HG02571 (cell line): ENCODE results near the gene PHF2.

Experiments used
- ATAC-seq: cut with Tn5 transposase; IDR thresholded peaks from one replicate; pipeline ENCODE4 v1.9.1; 2021; ENCODE audit warnings: mild to moderate bottlenecking, moderate library complexity; ENCODE audit not compliant: unreplicated experiment

PHF2 gene

DNA sequence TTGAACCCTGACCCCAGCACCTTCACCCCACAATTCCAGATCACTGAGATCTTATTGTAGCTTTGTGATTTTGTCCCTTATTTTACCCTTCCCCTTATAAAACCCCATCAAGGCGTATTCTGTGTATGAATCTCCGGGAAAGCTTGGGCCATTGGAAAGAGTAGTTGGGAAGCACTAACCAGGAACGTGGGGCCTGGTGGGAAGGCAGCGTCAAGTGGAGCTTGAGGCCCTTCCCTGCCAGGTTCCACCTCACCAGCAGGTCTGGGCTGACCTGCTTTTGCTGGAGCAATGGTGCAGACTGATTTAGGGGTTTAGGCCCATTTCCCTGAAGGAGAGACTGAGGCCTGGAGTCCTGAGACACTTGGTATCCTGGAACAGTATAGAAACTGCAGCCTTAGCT is 9.3 kb downstream of the PHF2 start:
- ATAC-seq: no peak

DNA sequence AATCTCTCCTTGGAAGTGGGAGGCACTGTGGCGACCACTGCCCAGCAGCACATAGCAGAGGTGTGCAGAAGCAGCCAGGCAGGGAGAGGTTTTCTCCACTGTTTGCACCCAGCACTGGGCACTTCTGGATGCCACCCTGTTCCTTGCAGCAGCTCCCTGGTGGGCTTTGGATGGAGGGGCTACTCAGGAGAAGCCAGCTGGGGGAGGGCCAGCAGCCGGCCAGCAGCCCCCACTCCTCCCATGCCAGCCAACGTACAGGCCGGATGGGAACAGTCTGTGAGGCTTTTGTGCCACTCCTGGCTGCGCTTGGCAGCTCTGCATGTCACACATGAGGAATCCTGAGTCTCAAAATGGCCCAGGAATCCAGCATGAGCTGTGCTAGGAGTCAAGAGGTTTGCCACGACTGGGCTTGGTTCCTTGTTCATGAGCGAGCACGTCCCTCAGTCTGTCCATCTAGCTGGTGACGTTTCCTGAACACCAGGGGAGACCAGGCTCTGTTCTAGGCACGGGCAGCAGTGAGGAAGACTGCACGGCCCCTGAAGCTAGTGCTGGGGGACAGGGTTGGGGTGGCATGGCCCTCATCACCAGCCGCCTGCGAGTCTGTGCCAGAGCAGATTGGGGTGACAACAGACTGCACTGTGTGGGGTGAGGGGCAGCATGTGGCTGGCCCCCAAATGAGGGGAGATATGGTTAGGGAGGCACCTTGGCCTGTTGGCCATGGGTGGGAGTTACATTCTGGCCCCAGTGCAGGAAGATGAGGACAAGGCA is 10.1 kb downstream of the PHF2 start:
- ATAC-seq: no peak

DNA sequence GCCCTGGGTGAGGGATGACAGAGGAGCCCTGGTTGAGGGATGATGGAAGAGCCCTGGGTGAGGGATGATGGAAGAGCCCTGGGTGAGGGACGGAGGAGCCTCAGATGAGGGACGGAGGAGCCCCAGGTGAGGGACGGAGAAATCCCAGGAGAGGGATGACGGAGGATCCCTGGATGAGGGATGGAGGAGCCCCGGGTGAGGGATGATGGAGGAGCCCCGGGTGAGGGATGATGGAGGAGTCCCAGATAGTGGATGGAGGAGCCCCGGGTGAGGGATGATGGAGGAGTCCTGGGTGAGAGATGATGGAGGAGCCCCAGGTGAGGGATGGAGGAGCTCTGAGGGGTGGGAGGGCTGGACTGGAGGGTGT is 10.9 kb downstream of the PHF2 start:
- ATAC-seq: no peak

DNA sequence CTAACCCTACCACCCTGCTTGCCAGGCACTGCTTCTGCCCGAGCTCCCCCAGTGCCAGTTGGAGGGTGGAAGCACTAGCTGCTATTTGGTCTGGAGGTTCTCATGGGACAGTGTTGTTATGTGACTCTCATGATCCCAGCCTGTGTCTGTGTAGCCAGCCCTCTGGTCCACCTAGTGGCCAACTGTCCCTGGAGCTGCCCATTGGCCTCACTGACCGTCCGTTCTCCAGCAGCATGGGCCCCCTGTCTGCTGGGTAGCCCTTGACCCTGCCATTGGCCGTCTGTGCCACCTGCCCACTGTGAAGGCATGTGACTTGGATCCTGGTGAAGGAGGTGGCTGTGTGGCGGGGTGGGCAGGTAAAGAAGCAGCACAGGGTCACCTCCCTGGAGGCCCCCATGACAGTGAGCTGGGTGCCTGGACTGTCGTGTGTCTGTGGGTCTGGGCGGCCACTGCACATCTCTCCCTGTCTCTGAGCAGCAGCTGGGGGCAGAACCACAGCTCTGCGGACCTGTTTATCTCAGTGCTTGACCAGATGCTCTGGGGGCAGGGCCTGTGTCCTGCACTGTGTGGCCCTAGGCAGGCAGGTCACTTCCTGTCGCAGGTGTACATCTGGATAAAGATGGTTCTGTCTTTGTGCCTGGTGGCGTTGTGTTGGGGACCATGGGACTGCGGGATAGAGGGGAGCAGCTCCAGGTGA is 11.4 kb downstream of the PHF2 start:
- ATAC-seq: no peak

DNA sequence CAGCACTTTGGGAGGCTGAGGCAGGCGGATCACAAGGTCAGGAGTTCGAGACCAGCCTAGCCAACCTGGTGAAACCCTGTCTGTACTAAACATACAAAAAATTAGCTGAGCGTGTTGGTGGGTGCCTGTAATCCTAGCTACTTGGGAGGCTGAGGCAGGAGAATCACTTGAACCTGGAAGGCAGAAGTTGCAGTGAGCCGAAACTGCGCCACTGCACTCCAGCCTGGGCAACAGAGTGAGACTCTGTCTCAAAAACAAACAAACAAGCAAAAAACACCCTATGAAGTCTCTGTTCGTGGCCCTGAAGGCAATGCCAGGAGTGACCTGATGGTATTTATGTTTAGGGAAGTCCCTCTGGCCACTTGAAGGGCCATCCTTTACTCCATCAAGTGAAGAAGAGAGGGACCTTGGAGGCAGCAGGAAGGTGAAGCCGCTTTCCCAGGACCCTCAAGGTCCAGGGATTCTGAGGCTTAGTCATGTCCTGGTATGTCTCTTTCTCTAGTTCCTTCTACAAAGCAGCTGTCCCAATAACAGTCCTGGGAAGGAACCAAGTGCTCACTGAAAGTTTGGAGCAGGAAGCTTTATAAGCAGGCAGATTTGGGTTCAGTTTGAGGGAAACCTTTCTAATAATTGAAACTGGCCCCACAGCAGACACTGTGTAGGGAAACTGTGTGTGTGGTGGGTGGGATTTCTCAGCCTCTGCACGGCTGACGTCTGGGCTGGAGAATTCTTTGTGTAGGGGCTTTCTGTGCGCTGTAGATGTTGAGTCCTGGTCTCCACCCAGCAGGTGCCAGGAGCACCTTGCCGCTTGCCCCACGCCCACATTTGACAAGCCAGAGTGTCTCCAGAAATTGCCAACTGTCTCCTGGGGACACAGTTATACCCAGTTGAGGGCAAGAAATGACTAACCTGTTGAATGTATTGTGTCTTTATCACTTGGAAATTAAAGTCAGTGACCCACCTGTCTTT is 12.5 kb downstream of the PHF2 start:
- ATAC-seq: no peak

DNA sequence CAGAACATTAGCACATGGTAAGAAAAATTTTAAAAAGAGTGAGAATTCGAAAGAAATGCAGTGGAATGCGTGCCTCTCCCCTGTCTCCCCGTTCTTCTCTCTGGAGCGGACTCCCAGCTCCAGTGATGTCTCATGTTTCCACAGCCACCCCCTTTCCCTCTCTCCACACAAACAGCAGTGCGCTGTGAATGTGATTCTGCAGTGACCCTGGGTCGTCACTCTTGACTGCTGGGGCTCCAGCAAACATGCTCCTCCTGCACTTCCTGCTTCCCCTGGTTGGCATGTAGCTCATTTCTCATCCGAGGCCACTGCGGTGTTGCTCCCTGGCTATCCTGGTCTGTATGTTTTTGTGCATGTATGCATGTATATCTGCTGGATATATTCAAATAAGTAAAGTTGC is 13.3 kb downstream of the PHF2 start:
- ATAC-seq: no peak

DNA sequence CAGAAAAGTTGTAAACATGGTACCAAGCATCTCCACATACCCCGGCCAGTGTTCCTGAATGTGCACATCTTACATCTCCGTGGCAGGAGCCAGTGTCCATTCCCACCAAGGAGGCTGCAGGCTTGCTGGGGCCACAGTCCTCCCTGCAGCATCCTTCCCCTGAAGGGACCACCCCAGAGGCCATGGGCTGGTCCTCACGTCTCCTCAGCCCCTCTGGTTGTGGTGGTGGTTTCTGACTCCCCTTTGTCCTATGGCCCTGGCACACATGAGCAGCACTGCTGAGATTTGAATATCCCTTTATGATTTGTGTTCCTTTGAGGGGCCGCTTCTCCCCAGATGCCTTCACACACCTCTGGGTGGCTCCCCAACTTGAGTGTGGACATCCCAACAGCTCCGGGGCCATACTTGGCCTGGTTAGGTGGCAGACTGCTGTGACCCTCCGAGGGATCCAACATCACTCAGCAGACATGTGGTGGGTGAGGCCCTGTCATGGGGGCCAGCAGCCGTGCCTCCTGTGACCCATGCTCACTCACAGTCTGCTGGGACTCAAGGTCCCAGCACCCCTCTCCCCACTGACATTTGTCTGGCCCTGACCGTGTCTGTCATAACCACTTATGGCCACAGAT is 14.3 kb downstream of the PHF2 start:
- ATAC-seq: no peak

DNA sequence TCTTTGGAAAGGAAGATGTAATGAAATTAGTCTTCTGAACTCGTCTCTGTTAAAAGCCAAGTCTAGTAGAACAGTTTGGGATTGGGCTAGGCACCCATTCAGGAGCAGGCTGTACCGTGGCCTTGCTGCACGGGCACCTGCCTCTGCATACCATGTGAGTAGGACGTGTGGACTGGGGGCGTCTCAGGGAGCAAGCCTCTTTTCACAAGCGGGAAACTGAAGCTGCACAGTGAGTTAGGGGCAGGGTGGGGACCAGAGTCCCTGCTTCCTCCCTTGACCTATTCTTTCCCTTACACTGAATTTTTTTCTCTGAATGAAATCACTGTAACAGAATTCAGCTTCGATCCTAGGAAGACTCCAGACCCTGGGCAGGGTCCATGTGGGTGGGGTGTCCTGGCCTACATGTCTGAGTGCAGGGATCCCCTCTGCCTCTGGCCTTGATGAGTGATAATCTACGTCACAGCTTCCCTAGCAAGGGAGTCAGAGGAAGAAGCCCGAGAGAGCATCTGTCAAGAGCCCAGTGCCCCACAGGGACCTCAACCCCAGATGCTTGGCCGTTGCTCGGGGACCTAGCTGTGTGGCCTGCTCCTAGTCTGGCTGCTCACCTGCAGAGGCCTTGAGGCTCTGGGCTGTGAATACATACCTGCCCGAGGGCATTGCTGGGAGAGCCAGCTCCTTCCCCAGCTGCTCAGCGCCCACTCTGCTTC is 15.1 kb downstream of the PHF2 start:
- ATAC-seq: no peak

DNA sequence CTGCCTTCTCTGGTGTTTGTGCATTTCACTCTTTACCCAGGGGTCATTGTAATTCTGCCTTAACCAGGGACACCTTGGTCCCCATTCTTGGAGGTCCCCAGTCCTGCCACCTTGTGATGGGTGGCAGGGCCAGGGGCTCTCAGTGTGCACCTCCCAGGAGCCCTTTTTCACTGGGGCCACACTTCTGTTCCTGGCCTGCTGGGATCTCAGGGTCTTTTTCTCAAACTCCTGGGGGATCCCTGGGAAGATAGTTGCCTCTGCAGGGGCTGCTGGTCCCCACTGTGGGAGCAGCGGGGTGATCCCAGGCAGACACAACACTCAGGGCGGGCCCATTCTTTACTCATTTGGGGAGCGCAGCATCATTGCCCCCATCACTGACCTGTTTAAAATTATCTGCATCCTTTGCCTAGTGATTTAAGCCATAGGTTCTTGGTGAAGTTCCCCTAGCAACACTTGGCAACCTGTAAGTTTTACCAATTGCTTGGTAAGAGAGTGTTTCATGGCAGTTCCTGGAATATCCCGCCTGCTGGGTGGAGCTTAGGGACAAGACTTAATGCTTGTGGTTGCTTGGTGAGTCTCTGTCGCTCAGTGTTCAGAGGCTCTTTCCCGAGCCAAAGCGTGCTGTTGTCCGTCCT is 15.7 kb downstream of the PHF2 start:
- no peak for ATAC-seq

DNA sequence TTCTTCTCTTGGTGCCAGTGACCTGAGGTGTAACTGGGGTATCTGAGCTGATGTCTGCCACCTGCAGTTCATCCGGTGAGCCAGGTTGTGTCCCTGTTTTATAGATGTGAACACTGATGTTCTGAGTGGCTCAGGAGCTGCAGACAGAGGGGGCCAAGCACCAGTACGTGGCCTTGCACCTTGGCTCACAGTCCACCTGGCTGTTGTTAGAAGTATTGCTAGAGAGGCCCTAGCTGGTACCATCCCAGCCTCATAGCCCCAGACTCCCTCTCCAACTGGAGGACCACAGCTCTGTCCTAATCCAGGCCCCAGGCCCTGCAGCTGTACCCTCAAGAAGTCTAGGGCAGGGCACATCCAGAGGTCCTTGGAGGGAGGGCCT is 16.2 kb downstream of the PHF2 start:
- no peak for ATAC-seq

DNA sequence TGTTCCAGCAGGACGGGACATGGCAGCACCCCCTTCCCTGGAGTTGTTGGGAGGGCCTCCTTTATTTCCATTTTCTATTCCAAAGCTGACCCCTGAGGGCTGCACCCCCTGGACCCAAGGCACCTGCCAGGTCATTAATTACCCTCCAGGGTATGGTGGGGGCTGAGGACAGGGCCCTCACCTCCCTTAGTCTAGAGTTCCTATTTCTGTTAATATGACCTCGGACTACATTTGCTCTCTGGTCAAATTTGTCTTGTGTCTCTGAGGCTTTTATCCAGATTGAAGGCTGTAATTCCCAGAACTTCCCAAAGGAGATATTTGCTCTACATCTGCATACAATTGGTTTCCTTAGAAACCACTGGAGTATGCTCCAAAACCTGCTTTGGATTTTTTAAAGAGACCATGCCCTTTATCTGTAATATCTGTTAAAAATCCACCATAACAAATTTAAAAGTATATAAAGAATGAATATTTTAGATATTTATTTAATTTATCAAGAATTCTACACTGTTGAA is 16.8 kb downstream of the PHF2 start:
- ATAC-seq: no peak

DNA sequence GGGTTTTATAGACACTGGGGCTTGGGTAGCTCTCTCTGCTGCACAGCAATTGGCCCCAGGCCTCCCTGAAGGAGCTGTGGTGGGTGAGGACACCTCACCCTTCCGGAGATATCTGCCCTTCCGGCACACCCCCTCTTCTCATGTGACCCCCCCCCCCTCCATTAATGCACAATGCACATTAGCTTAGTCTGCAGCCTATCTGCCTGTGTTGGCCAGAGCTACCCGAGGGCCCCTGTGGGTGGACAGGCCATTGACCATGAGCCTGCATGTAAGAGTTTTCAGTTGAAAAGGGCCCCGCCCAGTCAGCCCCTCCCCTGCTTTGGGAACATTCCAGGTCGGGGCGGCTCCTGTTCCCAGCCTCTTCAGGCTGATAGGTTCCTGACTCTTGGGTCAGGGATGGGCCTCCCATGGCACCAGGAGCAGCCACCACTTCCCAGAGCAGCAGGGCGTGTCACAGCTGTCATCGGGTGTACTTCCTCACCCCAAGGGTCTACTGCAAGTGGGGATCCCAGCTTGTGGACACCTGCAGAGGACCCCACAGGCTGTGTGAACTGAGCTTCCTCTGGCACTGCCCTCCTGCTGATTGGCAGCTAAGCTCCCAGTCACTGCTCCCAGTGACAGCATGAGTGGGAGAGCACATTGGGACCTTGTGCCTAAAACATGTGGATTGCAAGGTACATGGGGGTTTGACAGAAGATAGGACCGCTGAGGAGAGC is 17.8 kb downstream of the PHF2 start:
- ATAC-seq: no peak

DNA sequence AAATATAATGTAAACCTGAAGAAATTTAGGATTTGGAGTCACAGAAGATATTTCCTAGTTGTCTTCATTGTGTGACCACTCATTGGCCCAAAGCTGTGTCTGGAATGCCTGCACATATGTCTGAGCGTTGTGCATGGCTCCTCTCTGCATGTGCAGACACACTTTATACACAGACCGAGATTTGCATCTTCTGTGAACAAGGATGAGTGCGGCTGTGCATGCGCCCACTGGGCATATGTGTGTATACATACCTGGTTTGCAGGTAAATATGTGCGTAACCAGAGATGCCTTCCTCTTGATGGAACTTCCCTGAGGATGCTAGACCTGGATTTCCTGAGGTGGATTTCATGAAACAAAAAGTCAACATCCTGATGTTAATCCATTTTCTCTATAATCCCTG is 19.1 kb downstream of the PHF2 start:
- no peak for ATAC-seq

DNA sequence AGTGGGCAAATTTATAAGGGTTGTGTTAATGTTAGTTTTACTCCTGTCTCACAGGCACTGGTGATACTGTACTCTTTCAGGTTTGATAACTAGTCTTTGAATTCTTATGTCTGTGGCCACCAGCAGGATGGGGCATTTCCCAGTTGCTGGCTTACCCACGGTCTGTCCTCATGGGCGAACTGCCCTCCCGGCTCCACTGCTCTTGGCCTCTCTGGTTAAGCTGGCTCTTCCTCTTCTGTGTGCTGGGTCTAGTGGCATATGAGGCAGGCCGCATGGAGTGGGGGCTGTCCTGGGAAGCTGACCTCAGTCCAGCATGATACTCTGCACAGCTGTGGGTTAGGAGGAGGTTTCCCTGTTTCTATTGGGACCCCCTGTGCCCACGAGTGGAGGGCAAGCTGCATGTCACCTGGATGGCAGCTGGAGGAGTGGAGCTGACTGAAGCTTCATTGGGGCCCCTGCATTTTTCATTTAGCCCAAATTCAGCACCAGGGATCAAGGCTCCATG is 19.5 kb downstream of the PHF2 start:
- no peak for ATAC-seq

DNA sequence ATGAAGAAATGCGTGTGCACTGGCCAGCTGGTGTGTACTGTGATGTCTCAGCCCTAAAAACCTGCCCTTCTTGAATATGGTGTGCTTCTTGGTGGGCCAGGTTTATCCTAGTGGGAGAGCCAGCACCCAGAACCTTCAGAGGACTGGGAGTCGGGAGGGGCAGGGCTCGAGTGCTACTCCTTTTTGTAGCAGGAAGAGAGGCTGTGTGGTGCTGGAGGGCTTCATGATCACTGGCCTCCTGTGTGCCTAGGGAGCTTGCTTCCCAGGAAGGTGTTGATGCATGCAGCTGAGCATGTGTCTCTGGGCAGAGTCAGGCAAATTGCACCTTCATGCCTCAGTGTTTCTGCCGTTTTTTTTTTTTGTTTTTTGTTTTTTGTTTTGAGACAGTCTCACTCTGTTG is 20.0 kb downstream of the PHF2 start:
- ATAC-seq: no peak

DNA sequence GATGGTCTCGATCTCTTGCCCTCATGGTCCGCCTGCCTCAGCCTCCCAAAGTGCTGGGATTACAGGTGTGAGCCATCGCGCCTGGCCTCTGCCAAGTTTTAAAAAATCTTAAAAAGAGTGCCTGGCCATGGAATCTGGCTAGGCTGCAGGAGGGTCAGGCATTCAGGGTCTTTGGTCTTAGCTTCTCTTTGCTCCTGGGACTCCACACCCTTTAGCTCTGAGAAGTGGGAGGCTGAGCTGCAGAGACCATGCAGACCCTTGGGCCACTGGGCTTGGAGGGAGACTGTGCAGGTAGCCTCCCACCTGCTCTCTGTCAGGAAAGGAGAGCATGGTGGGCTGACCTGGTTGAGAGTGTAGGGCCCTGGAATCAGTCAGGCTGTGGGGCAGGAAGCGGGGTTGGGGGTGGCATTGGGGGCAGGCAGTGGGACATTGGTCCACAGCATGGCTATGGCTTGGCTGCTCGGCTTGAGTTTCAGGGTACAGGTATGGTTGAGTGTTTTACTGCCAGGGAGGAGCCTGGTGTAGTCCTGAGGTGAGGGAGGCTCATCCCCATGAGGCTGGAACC is 20.8 kb downstream of the PHF2 start:
- no peak for ATAC-seq

DNA sequence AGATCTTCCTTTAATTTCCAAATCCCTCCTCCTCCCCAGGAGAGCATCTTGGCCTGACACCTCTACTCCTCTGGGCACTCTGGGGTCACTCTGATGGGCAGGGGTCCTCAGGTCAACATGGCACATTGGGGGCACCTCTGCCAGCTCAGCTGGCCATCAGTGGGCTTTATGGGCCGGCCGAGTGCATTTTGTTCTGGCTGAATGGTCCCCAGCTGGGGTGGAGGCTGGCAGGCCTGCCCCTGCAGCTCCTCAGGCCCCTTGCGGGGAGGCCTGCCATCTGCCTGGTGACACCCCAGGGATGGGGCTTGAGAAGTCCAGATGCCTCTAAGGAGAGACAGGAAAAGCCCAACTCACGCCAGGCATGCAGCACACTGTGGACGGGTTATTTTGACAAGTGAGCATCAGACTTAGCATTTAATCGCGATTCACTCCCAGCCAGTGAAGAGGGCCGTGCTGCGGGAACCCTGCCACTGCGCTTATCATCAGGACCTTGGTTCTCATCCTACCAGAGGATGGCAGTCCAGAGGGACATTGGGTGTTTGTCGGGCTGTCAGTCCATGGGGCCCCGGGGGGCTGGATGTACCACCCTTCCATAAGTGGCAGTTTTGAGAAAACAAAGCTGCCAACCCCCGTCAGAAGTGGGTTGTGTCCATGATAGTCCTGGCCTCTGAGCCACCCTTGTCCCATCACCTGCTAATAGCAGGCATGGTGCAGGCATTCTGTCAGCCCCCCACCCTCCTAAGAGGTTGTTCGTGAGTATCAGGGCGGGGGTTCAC is 21.7 kb downstream of the PHF2 start:
- ATAC-seq: no peak

DNA sequence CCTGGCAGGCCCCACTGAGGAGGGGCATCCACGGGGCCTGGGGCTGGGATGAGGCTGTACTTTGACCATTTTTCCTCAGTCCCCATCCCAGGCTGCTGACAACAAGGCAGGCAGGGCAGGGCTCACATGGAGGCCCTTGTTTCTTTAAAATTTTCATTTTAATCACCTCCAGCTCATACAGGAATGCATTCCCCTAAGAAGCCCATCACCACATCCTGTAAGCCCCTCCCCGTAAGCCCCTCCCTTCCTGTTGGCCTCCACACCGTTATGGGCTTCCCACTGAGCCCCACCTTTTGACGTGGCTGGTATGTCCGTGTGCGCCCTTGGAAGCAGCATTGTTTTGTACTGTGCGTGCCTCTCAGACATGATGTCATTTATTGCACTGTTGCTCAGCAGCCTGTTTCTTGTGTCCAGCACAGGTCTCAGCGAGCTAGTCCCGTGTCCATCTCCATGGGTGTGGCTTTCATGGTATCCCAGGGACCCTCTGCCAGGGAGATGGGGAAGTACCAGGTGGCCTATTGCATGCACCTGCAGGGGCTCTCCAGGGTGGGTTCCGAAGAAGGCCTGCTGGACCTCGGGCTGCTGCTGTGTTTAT is 22.4 kb downstream of the PHF2 start:
- no peak for ATAC-seq
